HUES48 (cell line): ENCODE measurements around the gene MYO7B.

Source experiments
- H3K27ac ChIP-seq: one replicate; pipeline ENCODE4 v1.7.0; 2013; ENCODE audit warnings: low read depth, low read length, inconsistent platforms
- H3K27me3 ChIP-seq: 2 replicates; pipeline ENCODE4 v1.6.1; 2013; ENCODE audit warnings: mild to moderate bottlenecking, low read length; ENCODE audit not compliant: control insufficient read depth, insufficient read depth
- H3K36me3 ChIP-seq: 2 replicates; pipeline ENCODE4 v1.6.1; 2013; ENCODE audit warnings: low read length; ENCODE audit not compliant: control insufficient read depth, insufficient read depth
- H3K4me1 ChIP-seq: 2 replicates; pipeline ENCODE4 v1.6.1; 2013; ENCODE audit warnings: mild to moderate bottlenecking, low read length; ENCODE audit not compliant: control insufficient read depth, insufficient read depth
- H3K4me3 ChIP-seq: 2 replicates; pipeline ENCODE4 v1.5.1; 2013; ENCODE audit warnings: mild to moderate bottlenecking, low read depth, low read length
- H3K9ac ChIP-seq: 2 replicates; pipeline ENCODE4 v1.6.1; 2013; ENCODE audit warnings: mild to moderate bottlenecking, low read depth, low read length, moderate library complexity
- H3K9me3 ChIP-seq: 2 replicates; pipeline ENCODE4 v1.6.1; 2013; ENCODE audit warnings: low read length; ENCODE audit not compliant: control insufficient read depth, insufficient read depth

MYO7B gene

GRCh38 chr2:127605691-127606263 is 70.3 kb downstream of the MYO7B start:
- Histone ChIP-seq H3K36me3 (no peaks in the 10 kb centered on the region), H3K27me3 (no peaks in the 10 kb centered on the region), H3K9ac (no peak overlapping the region), H3K4me1 (no peaks in the 10 kb centered on the region), H3K9me3 (no peaks in the 10 kb centered on the region), H3K4me3 (no peak overlapping the region), H3K27ac (no peak overlapping the region)

GRCh38 chr2:127606625-127607398 is 71.3 kb downstream of the MYO7B start:
- H3K27ac ChIP-seq = no peak overlapping the region
- no peaks in the 10 kb centered on the region for H3K9me3 ChIP-seq
- no peak overlapping the region for H3K4me3 ChIP-seq
- no peak overlapping the region for H3K9ac ChIP-seq
- no peaks in the 10 kb centered on the region for H3K27me3 ChIP-seq
- H3K4me1 ChIP-seq = no peaks in the 10 kb centered on the region
- H3K36me3 ChIP-seq = no peaks in the 10 kb centered on the region

DNA sequence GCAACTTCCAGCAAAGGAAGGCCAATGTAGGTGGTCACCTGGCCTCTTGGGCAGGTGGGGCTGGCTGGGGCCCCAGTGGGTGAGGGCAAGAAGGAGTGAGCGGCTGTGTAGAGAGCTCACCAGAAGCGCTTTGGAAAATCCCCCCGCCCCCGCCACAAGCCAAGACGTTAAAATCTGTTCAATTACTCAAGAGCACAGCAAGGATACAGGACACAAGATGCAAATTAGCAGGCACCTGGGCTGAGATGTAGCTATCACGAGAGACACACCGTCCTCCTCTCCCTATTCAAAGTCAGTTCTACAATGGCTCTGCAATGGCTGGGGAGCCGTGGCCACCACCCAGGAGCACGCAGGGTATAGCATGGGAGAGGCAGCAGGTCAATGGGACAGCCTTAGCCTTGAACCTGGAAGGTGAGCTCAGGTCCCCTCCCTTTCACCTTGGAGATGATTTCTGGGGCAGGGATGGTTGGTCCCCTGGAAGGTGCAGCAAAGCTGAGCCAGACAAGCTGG is 72.0 kb downstream of the MYO7B start:
- Histone ChIP-seq H3K27ac (no peak overlapping the region), H3K4me1 (no peaks in the 10 kb centered on the region), H3K27me3 (no peaks in the 10 kb centered on the region), H3K36me3 (no peaks in the 10 kb centered on the region), H3K9me3 (no peaks in the 10 kb centered on the region), H3K9ac (no peak overlapping the region), H3K4me3 (no peak overlapping the region)

GRCh38 chr2:127608061-127609030 is 72.9 kb downstream of the MYO7B start:
- Histone ChIP-seq H3K9me3 (no peaks in the 10 kb centered on the region), H3K4me1 (no peaks in the 10 kb centered on the region), H3K4me3 (no peak overlapping the region), H3K27me3 (no peaks in the 10 kb centered on the region), H3K27ac (no peak overlapping the region), H3K36me3 (no peaks in the 10 kb centered on the region), H3K9ac (no peak overlapping the region)

DNA sequence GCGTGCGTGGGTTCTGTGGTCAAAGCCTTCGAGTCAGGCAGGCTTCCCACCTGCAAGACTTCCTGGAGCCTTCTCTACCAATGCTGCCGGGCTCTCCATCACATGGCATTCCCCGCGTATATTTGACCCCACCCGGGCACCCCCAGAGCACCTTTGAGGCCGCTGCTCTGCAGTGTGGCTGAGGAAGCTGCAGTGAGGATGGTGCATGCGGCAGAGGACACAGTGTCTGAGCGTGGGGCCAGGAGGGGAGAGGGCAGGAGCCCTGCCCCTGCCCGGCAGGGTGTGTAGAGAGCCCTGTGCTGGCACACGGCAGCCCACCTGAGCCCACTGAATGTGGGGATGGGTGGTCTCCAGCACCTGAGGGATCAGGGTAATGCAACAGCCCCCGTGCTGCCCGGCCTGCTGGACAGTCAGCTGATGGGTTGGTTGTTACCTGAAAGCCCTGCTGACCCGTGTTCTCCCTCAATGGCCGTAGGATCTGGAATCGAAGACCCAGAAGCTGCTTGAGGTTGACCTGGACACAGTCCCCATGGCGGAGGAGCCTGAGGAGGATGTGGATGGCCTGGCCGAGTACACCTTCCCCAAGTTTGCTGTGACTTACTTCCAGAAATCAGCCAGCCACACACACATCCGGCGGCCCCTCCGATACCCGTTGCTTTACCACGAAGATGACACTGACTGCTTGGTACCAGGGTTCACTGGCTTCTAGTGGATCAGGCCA is 73.7 kb downstream of the MYO7B start:
- Histone ChIP-seq H3K27ac (no peak overlapping the region), H3K4me3 (no peak overlapping the region), H3K36me3 (no peaks in the 10 kb centered on the region), H3K9ac (no peak overlapping the region), H3K9me3 (no peaks in the 10 kb centered on the region), H3K27me3 (no peaks in the 10 kb centered on the region), H3K4me1 (no peaks in the 10 kb centered on the region)

GRCh38 chr2:127609818-127610217 is 74.3 kb downstream of the MYO7B start:
- Histone ChIP-seq H3K4me1 (no peaks in the 10 kb centered on the region), H3K9me3 (no peaks in the 10 kb centered on the region), H3K27ac (no peak overlapping the region), H3K27me3 (no peaks in the 10 kb centered on the region), H3K4me3 (no peak overlapping the region), H3K36me3 (no peaks in the 10 kb centered on the region), H3K9ac (no peak overlapping the region)

GRCh38 chr2:127610561-127610960 is 75.1 kb downstream of the MYO7B start:
- Histone ChIP-seq H3K4me3 (no peak overlapping the region), H3K4me1 (no peaks in the 10 kb centered on the region), H3K27ac (no peak overlapping the region), H3K36me3 (no peaks in the 10 kb centered on the region), H3K27me3 (no peaks in the 10 kb centered on the region), H3K9ac (no peak overlapping the region), H3K9me3 (no peaks in the 10 kb centered on the region)

DNA sequence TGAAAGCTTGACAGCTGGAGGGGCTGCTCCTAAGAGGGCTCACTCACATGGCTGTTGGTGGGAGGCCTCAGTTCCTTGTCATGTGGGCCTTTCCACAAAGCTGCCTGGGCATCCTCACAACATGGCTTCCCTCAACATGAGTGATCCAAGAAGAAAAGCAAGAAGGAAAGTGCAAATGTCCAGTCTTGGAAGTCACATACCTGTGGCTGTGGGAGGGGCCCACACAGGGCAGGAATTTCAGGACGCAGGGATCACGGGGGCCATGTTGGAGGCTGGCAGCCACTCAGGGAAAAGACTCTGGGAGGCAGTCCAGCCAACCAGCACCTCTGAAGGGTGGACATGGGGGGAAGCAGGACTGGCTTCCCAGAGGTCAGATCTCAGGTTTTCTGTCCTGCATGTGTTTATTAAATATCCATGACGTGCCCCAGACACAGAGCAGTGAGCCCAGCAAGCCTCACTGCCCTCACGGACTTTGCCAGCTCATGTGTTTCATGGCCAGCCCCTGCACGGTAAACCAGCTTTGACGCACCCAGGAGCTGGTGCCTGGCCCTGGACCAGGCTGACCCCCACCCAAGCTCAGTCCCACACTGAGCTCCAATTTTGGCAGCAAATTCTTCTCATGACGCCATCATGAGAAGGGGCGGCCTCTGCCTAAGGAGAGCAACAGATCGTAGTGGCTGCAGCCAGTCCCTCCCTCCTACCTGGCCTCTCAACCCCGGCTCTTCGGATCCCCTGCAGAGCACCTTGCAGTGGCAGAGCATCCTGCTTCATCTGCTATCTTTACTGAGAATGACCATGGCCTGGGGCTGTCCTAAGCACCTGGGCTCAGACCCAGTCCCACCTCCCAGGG is 75.8 kb downstream of the MYO7B start:
- Histone ChIP-seq H3K9me3 (no peaks in the 10 kb centered on the region), H3K4me1 (no peaks in the 10 kb centered on the region), H3K27ac (no peak overlapping the region), H3K36me3 (no peaks in the 10 kb centered on the region), H3K9ac (no peak overlapping the region), H3K27me3 (no peaks in the 10 kb centered on the region), H3K4me3 (no peak overlapping the region)

DNA sequence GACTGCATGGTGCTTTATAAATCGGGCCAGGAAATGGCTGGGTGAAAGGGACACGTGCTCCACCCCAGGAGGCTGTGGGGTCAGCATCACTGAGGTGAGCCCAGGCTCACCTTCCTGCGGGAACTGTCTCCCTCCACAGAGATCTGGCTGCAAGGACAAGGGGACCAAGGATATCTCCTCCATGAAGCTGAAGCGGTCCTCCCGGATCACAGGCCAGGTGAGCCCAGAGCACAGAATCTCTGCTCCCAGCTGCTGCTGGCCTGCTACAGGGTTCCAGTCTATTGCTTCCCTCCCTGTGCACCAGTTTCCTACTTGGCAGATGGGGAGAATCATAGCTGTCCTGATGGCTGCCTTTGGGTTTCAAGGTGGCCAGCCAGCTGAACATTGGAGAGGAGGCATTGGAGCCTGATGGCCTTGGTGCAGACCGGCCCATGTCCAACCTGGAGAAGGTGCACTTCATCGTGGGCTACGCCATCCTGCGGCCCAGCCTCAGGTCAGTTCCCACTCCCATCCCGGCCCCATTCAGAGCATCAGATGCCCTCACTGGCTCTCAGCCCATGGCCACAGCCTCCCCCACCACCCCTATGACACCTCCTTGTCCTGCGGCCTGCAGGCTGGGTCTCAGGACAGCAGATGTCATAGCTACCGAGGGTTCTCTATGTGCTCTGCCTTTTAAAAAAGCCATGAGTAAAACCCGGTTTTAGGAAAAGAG is 76.8 kb downstream of the MYO7B start:
- no peaks in the 10 kb centered on the region for H3K9me3 ChIP-seq

More for the DNA sequence above, 76.8 kb downstream of the MYO7B start:
- Histone ChIP-seq H3K27ac (no peak overlapping the region), H3K36me3 (no peaks in the 10 kb centered on the region), H3K4me3 (no peak overlapping the region), H3K9ac (no peak overlapping the region), H3K27me3 (no peaks in the 10 kb centered on the region), H3K4me1 (no peaks in the 10 kb centered on the region)
